HL-60 (cell line): ENCODE results near the gene FLOT1.

ENCODE experiments used
- GABPA ChIP-seq: IDR thresholded peaks from 2 replicates; pipeline ENCODE4 v1.6.1; 2012; ENCODE audit warnings: low read depth
- REST ChIP-seq: IDR thresholded peaks from 2 replicates; pipeline ENCODE4 v1.6.1; 2012; ENCODE audit warnings: low read depth; ENCODE audit not compliant: insufficient replicate concordance
- TF ChIP-seq, protein P1 (sequence below): IDR thresholded peaks from one replicate; pipeline ENCODE4 v1.5.1; 2011; ENCODE audit warnings: low read length, control low read depth, inconsistent platforms; ENCODE audit not compliant: insufficient read depth

- TF ChIP-seq, protein P1, sequence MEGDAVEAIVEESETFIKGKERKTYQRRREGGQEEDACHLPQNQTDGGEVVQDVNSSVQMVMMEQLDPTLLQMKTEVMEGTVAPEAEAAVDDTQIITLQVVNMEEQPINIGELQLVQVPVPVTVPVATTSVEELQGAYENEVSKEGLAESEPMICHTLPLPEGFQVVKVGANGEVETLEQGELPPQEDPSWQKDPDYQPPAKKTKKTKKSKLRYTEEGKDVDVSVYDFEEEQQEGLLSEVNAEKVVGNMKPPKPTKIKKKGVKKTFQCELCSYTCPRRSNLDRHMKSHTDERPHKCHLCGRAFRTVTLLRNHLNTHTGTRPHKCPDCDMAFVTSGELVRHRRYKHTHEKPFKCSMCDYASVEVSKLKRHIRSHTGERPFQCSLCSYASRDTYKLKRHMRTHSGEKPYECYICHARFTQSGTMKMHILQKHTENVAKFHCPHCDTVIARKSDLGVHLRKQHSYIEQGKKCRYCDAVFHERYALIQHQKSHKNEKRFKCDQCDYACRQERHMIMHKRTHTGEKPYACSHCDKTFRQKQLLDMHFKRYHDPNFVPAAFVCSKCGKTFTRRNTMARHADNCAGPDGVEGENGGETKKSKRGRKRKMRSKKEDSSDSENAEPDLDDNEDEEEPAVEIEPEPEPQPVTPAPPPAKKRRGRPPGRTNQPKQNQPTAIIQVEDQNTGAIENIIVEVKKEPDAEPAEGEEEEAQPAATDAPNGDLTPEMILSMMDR = no peak
- no peak for TF ChIP-seq REST
- TF ChIP-seq GABPA = no peak; the same call in 1 of the 2 replicates
Measured at GRCh38 chr6:30787954-30788353, 45.5 kb upstream of the FLOT1 start.
